SK-MEL-5 (cell line): ENCODE results near the gene KCNIP3. TPM values are rescaled to one million over a fixed set of nuclear protein-coding genes. Genes with fewer than 3 reads are reported as not detected.

Source experiments
- DNase-seq: peaks from one replicate; pipeline ENCODE4 v3.0.0-alpha.2; 2016; ENCODE audit warnings: low read depth, low spot score
- in situ Hi-C: cut with HindIII; loops from 2 replicates; pipeline ENCODE4 v1.10.0; 2016; ENCODE audit warnings: low sequenced_read_pairs, high pct_unique_total_duplicates, low pct_unique_long_range_greater_than_20kb
- total RNA-seq: library from RNA; depleted of rRNA; stranded (reverse); fragments of >200 nt; shearing (Covaris generic); gene quantifications from 2 replicates; pipeline ENCODE4 v1.2.3, GENCODE V29; 2014

KCNIP3 gene
- total RNA-seq, 1 experiment from 2014 or later, result 18.1 TPM

DNA sequence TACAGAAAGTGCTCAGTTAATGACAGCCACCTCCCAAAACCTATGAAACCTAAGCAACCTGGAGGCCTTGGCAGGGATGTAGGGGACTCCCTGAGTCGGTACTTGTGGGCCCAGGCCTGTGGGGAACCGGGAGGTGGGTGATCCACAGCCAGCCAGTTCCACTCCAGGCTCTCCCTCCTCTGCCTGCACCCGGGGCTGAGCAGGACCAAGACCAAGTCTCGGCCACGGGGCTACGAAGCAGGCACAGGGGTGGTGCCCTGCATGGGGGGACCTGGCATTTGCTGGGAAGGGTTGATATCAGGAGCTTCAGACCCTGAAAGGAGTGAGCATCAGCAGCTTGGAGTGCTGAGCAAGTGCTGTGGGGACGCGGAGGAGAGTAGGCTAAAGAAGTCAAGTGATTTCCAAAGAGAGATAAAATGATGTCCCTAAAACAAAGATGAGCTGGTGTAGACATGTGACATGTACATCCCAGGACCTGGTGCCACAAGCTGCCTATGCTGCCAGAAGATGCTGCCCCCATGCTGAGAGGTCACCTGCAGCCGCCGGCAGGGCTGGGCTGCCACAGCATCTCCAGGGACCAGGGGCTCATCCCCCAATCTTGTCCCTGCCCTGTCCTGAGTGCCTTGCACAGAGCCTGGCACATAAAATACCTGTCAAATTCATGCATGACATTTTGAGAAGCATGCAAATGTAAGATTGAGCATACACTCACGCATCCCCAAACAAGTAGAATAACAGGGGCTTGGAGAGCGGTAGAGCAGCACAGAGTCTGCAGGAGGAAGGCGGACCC, 21.5 kb downstream of the KCNIP3 start:
- in situ Hi-C loops, result no loop called here

DNA sequence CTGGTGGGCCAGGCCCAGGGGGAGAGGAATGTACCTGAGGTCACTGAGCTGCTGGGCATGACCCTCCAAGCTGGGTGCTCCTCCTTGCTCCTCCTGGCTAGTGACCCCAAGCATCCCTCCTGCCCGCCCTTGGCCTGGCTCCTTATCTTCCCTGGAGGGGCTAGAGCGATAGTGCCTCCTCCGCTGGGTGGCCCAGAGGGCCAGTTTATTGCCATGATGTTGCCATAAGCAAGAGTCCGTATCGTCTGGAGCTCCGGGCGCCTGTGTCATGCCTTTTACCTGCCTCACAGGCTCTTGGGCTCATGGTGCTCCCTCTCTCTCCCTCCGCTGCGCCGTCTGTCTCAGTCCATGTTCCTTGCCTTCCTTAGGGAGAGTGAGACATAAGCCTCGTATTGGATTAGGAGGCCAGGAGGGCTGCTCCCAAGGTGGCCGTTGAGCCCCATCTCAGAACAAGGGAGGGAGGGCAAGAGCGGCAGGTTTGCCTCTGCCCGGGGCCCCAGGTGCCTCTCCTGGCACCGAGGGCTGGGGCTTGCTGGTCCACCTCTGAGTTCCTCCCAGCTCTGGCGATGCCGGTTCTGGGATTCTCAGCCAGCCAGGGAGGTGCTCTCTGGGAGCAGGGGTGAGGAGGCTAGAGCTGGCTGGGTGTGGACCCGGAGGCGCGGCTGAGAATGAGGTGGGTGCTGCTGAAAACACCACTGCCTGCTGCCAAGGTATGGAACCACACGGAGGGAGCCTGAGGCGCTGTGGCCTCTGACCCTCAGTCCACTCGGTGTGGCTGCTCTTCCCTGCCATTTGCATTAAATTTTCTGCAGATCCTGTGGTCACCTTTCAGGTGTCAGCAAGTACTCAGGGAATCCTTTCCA, 22.6 kb downstream of the KCNIP3 start:
- in situ Hi-C loops, result no loop called here
- DNase-seq, result no peak

More for the DNA sequence above, 21.5 kb downstream of the KCNIP3 start:
- DNase-seq, result no peak

DNA sequence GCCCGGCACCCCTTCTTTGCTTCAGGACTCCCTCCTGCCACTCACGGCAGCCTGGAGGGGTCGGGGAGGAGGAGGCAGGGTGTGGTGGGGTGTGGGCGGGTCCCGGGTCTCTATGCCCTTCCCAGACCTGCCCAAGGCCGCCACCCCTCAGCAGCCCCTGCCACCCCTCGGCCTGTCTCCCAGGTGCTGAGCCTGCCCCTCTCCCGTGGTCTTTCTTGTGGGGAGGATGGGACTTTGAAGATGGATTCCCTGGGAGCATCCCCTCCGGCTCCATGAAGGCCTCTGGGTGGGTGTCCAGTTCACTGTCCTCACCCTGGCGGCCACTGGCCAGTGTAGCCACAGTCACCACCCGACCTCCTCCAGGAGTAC, 23.2 kb downstream of the KCNIP3 start:
- in situ Hi-C loops, result no loop called here
- no peak for DNase-seq

DNA sequence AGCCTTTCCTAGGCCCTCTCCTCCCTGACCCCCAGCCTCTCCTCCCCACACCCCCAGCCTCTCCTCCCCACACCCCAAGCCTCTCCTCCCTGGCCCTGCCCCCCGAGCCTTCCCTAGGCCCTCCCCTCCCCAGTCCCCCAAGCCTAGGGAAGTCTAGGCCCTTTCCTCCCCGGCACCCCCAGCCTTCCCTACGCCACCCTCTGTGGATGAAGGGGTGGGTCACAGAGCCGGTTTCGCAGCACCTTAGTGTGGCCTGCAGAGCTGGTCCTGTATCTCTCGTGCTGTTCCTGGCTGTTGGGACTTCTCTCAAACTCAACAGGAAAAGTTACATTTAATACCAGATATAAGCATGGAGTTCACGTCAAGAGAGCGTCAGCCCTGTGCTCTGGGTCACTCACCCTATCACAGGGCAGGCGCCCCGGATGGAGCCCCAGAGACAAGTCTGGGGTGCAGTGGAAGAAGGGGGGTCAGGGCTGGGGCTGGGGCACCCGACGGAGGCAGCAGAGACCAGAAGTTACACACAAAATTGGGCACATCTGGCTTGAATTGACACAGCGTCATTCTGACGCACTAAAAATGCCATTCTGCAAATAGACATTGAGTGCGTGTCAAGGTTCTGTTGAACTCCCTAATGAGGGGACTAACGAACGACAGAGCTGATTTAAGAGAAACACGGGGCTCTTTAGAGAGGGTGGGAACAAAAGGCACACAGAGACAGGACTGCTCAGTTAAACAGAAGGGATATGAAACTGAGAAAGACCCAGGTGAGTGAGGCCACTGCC, 24.0 kb downstream of the KCNIP3 start:
- DNase-seq, result no peak
- in situ Hi-C loops, result no loop called here

DNA sequence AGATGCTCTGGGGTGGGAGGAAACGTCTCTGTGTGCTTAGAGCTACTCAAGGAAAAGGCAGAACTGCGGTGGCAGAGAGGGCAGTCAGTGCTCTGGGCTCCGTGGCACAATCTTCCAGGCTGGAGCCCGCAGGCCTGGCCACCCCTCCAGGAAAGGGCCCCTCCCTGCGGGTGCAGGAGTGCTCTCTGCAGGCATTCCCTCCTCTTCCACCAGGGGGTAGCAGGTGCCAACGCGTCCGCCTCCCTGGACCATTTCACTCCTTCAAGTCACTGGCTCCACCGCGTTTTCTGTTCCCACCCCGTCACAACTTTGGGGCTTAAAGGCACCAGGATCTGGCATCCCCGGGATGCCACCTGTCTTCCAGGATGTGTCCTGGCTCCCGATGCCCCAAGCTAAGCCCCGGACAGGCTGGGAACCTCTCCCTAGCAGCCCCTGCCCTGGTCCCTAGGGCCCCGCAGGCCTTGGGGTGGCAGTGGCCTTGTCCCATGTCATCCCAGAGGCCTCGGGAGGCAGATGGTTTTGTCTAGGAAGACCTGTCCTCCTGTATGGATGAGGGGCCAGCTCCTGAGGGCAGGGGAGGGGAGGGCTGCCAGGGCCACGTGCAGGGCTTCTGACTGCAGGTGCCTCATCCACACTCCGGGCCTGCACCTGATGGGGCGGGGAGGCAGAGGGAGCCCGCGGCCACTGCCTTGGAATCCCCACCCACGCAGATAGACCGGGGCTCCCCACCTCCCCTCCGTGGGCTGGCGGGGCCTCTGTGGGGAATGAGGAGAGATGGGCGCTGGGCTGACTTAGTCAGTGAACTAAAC, 26.4 kb downstream of the KCNIP3 start:
- in situ Hi-C loops, result no loop called here
- peak; percentile 61 for DNase-seq

DNA sequence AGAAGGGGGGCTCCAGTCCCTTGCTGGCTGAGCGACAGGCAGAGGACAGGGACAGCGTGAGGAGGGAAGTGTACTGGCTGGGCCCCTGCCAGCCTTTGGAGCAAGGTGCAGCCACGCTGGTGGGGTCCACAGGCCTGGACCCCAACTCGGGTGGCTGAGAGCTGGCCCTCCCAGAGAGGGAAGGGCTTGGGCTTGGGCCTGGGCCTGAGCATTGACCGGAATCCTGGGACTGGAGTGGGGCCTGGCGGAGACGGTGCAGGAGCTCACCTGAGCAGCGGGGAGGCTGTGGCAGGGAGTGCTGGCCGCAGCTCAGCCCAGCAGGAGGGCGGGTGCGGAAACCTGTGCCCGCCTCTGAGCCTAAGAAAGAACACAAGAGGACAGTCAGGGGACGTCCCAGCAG, 27.9 kb downstream of the KCNIP3 start:
- DNase-seq, result no peak
- in situ Hi-C loops, result no loop called here

DNA sequence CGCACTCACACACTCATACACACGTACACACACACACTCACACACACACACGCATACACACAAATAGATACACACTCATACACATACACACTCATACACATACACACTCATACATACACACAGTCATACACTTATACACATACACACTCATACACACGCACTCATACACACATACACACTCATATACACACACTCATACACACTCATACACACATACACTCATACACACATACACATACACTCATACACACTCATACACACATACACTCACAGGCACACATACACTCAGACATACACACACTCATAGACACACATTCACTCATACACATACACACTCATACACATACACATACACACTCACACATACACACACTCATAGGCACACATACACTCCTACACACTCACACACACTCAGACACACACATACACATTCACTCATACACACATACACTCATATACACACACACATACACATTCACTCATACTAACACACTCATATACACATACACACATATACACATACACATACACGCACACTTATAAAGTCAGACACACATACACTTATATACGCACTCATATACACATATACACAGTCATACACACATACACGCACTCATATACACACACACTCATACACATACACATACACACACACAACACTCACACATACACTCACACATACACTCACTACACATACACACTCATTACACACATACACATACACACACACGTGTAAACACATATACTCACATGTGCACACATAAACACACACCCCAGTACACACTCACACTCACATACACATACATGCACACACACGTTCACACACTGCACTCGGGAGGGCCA, 28.7 kb downstream of the KCNIP3 start:
- in situ Hi-C loops, result no loop called here
- no peak for DNase-seq

DNA sequence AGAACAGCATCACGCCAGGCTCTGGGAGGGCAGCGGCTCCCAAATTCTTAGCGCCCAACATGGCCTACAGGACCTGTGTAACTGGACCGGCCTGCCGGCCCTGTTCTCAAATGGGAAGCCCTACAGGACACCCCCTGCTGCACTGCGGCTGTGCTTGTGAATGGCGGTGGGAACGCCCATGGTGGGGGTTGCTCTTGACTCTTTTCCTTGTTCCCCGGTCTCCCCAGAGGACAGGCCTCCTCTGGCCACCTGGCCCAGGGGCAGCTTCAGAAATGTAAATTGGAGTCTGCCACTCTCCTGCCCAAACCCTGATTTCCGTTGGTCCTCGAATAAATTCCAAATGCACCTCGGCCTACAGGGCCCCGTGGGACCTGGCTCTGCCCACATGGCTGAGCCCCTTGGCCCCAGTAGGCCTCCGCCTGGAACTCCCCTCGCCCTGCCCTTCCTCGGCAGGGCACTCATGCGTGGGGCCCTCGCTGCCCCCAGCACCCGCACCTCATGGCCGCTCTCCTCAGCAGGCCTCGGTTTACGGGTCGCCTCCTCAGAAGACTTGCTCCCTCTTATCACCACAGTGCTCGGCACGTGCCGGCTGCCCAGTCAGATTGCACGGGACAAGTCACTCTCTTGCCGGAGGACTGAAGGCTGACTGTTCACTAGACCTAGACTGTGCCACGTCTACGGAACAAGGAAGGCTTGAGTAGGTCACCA, 29.4 kb downstream of the KCNIP3 start:
- DNase-seq, result no peak
- in situ Hi-C loops, result no loop called here

DNA sequence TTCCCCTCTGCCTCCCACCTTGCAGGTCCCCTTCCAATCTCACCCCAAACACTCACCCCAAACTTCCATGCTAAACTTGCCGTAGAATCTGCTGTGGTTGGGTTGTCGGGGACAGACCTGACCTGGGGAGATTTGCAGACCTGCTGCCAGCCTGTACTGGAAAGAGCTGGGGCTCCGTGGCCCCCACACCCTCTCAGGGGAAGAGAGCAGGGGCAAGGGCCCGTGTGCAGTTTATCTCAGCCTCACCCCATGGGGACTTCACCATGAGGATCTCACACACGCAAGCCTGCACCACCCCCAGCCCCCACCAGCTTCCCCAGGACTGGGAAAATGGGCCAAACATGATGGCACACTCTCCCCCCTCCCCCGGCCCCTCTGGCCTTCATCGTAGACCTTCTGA, 30.7 kb downstream of the KCNIP3 start:
- DNase-seq, result no peak
- in situ Hi-C loops, result no loop called here

DNA sequence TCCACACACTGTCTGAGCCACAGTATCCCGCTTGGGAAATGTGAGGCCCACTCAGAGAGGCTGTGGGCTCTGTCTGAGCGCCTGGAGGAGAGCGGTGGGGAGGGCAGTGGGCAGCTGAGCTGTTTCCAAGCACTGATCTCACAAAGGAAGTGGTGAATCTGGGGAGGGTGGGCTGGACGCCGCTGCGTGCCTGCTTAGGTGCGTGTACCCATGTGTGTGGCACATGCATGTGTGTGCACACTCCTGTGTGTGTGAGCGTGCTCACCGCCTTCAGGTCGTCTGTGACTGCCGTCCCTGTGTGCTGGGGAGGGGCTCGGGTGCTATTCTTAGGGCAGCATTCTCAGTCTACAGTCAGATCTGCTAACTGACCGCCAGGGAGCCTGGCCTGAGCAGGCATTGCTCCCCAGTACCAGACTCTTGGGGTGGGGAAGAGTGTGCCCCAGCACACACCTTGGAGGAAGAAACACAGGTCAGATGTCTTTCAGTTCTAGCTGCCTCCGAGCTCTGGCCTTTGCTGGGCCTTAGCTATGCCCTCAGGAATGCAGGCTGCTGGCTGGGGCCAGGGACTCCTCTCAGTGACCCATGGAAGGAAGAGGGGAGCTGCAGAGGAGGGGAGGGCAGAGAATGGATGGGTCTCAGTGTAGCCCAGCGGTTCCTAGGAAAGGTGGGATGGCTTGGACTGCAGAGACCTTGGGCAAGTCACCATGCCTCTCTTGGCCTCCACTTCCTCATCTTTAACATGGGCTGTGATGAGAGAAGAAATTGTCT, 31.4 kb downstream of the KCNIP3 start:
- in situ Hi-C loops, result no loop called here
- no peak for DNase-seq

DNA sequence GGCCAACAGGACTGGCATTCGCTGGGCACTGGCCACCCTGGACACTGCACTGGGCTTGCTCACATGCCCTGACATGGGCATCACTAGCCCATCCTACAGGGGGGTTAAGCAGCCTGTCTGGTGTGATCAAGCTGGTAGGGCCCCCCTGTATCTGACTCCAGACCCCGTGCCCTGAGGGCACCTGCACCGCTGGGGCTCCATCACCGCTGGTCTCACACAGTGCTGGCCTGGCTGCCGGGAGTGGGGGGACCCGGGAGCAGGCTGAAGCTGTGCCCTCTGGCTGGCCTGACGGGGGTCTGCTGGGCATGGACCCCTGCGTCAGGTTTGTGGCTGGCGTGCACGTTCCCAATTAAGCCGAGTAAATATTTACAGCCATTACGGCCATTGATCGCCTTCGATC, 32.3 kb downstream of the KCNIP3 start:
- no peak for DNase-seq
- in situ Hi-C loops, result no loop called here

DNA sequence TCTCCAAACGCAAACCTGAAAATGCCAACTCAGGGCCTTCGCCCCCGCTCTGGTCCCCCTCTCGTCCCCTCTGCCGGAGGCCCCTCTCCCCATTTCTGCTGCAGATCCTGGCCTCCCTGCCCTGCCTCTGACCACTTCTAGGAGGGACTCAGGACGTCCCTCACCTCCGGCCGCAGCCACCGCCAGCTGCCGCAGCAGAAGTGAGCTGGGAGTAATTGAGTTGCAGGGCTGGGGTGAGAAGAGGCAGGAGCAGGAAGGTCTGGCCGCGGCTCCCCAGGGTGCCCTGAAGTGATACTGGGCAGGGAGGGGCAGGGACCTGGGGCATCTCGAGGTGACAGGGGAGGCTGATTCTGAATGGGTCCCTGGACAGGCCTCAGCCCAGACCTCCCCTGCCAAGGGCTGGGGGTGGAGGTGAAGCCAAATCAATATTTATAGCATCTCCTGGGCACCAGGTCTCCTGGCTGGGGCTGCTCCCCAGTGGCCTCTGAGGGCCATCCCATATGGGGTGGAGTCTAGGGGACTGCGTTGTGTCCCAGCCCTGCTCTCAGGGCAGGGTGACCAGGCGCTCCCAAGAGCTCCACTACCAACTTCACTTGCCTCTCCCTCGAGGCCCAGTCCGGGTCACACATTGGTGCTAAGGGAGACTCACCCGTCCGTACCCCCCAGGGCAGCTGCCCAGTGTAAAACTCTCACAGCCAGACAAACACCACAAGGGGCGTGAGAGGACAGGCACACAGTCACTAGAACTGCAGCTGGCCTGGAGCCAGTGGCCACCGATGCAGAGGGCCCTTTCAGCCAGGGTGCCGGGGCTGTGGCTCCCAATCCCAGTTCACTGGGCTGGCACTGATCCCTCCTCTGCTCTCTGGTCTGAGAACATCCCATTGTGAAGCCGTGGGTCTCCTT, 33.0 kb downstream of the KCNIP3 start:
- DNase-seq, result peak; percentile 58
- in situ Hi-C loops, result no loop called here

DNA sequence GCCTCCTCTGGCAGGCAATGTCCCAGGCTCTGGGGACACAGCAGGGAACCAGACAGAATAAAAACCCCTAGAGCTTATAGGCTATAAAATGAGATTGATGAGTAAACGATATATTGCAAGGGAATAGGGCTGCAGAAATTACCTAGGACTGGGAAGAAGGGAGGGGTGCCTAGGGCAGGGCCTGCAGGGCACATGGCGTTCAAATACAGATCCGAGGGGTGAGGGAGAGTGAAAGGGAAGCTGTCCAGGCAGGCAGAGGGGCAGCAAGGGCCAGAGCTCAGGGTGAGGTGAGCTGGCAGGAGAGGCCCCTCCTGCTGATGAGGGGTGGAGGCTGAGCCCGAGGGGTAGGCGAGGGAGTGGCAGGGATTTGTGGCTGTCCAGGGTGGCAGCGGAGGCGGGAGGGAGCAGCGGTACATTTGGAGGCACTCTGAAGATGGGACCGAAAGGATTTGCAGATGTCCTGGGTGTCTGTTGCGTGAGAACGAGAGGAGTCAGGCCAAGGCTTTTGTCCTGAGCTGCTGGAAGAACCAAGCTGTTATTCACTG, 33.7 kb downstream of the KCNIP3 start:
- no peak for DNase-seq
- in situ Hi-C loops, result no loop called here

DNA sequence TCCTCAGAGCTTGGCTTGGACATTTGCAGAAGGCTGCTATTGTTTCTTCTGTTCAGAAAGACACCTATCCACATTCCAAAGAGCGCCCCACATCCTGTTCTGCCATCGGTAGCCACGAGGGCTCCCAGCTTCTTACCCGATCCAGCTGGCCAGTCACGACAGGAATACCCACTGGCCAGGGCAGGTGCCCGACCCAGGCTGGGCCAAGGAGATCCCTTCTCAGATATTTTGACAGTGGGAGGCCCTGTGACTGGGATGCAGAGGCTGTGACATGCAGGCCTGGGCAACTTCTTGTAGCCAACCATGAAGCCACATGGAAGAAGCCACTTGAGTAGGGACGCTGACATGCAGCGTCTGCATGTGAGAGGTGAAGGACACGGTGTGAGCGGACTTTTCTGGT, 34.5 kb downstream of the KCNIP3 start:
- in situ Hi-C loops, result no loop called here
- no peak for DNase-seq
